PFSK-1 (cell line): ENCODE data around the gene C6orf62.

Experiments used
- POLR2AphosphoS5 ChIP-seq: IDR thresholded peaks from 2 replicates; pipeline ENCODE4 v1.6.1; 2012; ENCODE audit warnings: low read depth, mild to moderate bottlenecking, control low read depth, low read length, moderate library complexity
- REST ChIP-seq, 2 experiments: IDR thresholded peaks; 2 replicates each; pipeline versions ENCODE4 v1.6.1 to v1.8.0; 2011 to 2012; ENCODE audit warnings: low read depth in 2 of 2, low read length in 2 of 2, control low read depth in 1 of 2, inconsistent platforms in 1 of 2, mild to moderate bottlenecking in 1 of 2, moderate library complexity in 1 of 2; ENCODE audit not compliant: insufficient read depth in 1 of 2

GRCh38 chr6:24759718-24760117 lies 40.8 kb upstream of the C6orf62 start:
- TF ChIP-seq REST (IDR thresholded peaks at IDR 0.05; ENCODE audit: insufficient read depth in 1 of 2, low read depth in 2 of 2, low read length in 2 of 2) (no peak), POLR2AphosphoS5 (no peak)
